ENCODE results near the gene GALNT16. TPM values are rescaled to one million over a fixed set of nuclear protein-coding genes. Genes with fewer than 3 reads are reported as not detected.

GALNT16 gene
- total RNA-seq, 1 experiment from 2014 or later: not detected

GRCh38 chr14:69335371-69335771 lies 75.4 kb downstream of the GALNT16 start:
- no peak for DNase-seq (ENCODE audit: low spot score)

GRCh38 chr14:69337984-69338383 lies 78.0 kb downstream of the GALNT16 start:
- no peak for DNase-seq (ENCODE audit: low spot score)

- DNase-seq (ENCODE audit: low spot score): no peak
Observed at GRCh38 chr14:69339426-69339825, 79.5 kb downstream of the GALNT16 start.

GRCh38 chr14:69342928-69343525 lies 83.1 kb downstream of the GALNT16 start:
- peak; percentile 10 for DNase-seq (ENCODE audit: low spot score)

- no peak for DNase-seq (ENCODE audit: low spot score)
Observed at GRCh38 chr14:69344171-69344570, 84.2 kb downstream of the GALNT16 start.

GRCh38 chr14:69345402-69345801 lies 85.4 kb downstream of the GALNT16 start:
- no peak for DNase-seq (ENCODE audit: low spot score)

GRCh38 chr14:69346710-69347109 lies 86.8 kb downstream of the GALNT16 start:
- peak; percentile 13 for DNase-seq (ENCODE audit: low spot score)

- no peak for DNase-seq (ENCODE audit: low spot score)
Observed at GRCh38 chr14:69349091-69349777, 89.3 kb downstream of the GALNT16 start.

- DNase-seq (ENCODE audit: low spot score): no peak
Observed at GRCh38 chr14:69350892-69351291, 90.9 kb downstream of the GALNT16 start.

- no peak for DNase-seq (ENCODE audit: low spot score)
Observed at GRCh38 chr14:69351385-69351784, 91.4 kb downstream of the GALNT16 start.

GRCh38 chr14:69351911-69352310 lies 92.0 kb downstream of the GALNT16 start:
- no peak for DNase-seq (ENCODE audit: low spot score)

- DNase-seq (ENCODE audit: low spot score): no peak
Observed at GRCh38 chr14:69353168-69353567, 93.2 kb downstream of the GALNT16 start.

GRCh38 chr14:69354383-69355153 lies 94.6 kb downstream of the GALNT16 start:
- DNase-seq (ENCODE audit: low spot score): no peak

GRCh38 chr14:69355154-69355597 lies 95.2 kb downstream of the GALNT16 start:
- DNase-seq (ENCODE audit: low spot score): no peak

GRCh38 chr14:69355607-69356281 lies 95.8 kb downstream of the GALNT16 start:
- no peak for DNase-seq (ENCODE audit: low spot score)

GRCh38 chr14:69356903-69357543 lies 97.1 kb downstream of the GALNT16 start:
- no peak for DNase-seq (ENCODE audit: low spot score)

- DNase-seq (ENCODE audit: low spot score): no peak
Observed at GRCh38 chr14:69357544-69358200, 97.7 kb downstream of the GALNT16 start.

GRCh38 chr14:69358233-69358963 lies 98.4 kb downstream of the GALNT16 start:
- DNase-seq (ENCODE audit: low spot score): no peak

GRCh38 chr14:69358966-69359365 lies 99.0 kb downstream of the GALNT16 start:
- DNase-seq (ENCODE audit: low spot score): no peak

- DNase-seq (ENCODE audit: low spot score): no peak
Observed at GRCh38 chr14:69360438-69361108, 100.6 kb downstream of the GALNT16 start.
